GM21381 (cell line): ENCODE data around the gene MAN1A1.

Source experiments
- ATAC-seq: cut with Tn5 transposase; IDR thresholded peaks from one replicate; pipeline ENCODE4 v1.9.1; 2021; ENCODE audit warnings: mild to moderate bottlenecking, moderate library complexity; ENCODE audit not compliant: unreplicated experiment

MAN1A1 gene

GRCh38 chr6:119240257-119241110, 109.1 kb downstream of the MAN1A1 start:
- no peak for ATAC-seq

GRCh38 chr6:119237177-119237715, 112.3 kb downstream of the MAN1A1 start:
- no peak for ATAC-seq

- no peak for ATAC-seq
Observed at GRCh38 chr6:119234941-119235340, 114.6 kb downstream of the MAN1A1 start.

- no peak for ATAC-seq
Observed at GRCh38 chr6:119234457-119234856, 115.1 kb downstream of the MAN1A1 start.

GRCh38 chr6:119233312-119233984, 116.1 kb downstream of the MAN1A1 start:
- no peak for ATAC-seq

GRCh38 chr6:119231394-119231793, 118.2 kb downstream of the MAN1A1 start:
- ATAC-seq: no peak

GRCh38 chr6:119230160-119230559, 119.4 kb downstream of the MAN1A1 start:
- no peak for ATAC-seq

GRCh38 chr6:119227377-119227776, 122.2 kb downstream of the MAN1A1 start:
- no peak for ATAC-seq

GRCh38 chr6:119226089-119226488, 123.5 kb downstream of the MAN1A1 start:
- peak; percentile 44 for ATAC-seq

GRCh38 chr6:119224095-119224701, 125.4 kb downstream of the MAN1A1 start:
- no peak for ATAC-seq

GRCh38 chr6:119220452-119220851, 129.1 kb downstream of the MAN1A1 start:
- no peak for ATAC-seq

- no peak for ATAC-seq
Observed at GRCh38 chr6:119218548-119218947, 131.0 kb downstream of the MAN1A1 start.

- ATAC-seq: no peak
Observed at GRCh38 chr6:119215885-119216590, 133.5 kb downstream of the MAN1A1 start.

GRCh38 chr6:119215309-119215708, 134.3 kb downstream of the MAN1A1 start:
- no peak for ATAC-seq

- no peak for ATAC-seq
Observed at GRCh38 chr6:119210596-119210995, 139.0 kb downstream of the MAN1A1 start.

GRCh38 chr6:119209452-119210205, 139.9 kb downstream of the MAN1A1 start:
- peak; percentile 61 for ATAC-seq

GRCh38 chr6:119207971-119208725, 141.4 kb downstream of the MAN1A1 start:
- ATAC-seq: no peak

- no peak for ATAC-seq
Observed at GRCh38 chr6:119207327-119207726, 142.2 kb downstream of the MAN1A1 start.

GRCh38 chr6:119205911-119206618, 143.5 kb downstream of the MAN1A1 start:
- peak; percentile 80 for ATAC-seq
